ENCODE measurements around the gene CRYBA4.
A peak's percentile ranks its signal among the peaks of the same experiment; 100 is the strongest.

CRYBA4 gene

DNA sequence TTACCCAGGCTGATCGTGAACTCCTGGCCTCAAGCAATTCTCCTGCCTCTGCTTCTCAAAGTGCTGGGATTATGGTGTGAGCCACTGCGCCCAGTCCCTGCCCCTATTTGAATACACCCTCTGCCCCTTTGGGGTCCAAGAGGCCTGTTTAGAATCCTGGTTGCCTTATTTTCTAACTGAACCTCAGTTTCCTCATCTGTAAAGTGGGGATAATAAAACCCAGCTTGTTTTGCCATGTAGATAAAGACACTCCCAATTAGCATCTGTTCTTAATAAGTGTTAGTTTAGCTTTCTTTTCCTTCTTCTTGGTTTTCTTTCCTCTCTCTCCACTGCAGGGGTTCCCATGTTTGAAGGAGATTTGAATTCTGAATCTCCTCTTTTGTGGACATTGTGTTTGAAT, 40.4 kb downstream of the CRYBA4 start:
- no peak for DNase-seq

DNA sequence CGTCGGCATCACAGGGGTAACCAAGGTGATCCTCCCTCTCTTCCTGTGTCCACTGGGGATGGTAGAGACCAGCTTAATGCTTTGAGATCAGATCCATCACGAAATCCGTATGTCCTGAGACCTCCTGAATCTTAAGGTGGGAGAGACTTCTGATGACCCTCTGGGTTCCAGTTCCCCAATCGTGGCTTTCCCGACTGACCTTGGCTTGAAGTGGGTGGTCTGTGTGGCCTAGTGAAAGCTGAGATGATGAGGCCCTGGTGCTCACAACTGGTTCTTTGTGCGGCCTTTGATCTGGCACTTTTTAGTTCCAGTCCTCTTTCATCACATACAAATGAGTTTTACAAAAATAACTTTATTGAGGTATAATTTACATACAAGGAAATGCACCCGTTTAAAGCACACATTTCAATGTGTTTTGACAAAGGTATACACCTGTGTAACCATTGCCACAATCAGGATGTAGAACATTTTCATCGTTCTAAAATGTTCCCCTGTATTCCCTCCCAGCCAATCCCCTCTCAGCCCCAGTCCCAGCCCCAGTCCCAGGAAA, 41.7 kb downstream of the CRYBA4 start:
- DNase-seq: no peak

DNA sequence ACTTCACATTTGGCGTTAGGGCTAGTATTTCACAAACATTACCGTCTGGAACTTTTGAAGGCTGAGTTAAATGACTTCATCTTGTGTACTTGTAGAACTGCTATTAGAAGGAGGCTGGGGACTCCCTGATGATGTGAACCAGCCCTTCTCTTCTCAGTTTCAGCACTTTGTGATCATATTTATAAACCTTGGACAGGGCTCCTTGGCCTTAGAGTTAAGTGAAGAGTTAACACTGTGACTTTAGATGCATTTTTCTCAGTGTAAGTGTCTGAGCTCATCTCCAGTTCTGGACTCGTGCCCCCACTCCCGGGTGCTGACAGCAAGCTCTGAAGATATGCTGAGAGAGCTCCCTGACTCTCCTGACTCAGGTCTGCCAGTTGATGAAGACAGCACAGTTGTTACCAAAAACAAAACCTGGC, 44.1 kb downstream of the CRYBA4 start:
- DNase-seq: no peak

DNA sequence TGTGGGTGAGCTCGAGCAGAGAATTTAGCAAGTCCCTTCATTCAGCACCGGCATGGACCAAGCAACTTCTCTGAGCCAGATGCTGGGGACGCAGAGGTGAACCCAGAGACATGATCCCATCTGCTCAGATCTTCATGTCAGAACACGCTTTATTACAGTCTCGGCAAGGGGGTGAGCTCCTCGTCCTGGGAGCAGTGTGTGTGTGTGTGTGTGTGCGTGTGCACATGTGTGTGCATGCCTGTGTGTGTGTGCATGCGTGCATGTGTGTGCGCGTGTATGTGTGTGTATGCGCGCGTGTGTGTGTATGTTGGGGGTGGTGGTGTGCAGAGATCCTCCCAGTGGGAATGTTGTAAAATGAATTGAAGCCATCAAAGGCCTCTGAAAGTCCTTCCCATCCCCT, 45.4 kb downstream of the CRYBA4 start:
- DNase-seq: no peak

DNA sequence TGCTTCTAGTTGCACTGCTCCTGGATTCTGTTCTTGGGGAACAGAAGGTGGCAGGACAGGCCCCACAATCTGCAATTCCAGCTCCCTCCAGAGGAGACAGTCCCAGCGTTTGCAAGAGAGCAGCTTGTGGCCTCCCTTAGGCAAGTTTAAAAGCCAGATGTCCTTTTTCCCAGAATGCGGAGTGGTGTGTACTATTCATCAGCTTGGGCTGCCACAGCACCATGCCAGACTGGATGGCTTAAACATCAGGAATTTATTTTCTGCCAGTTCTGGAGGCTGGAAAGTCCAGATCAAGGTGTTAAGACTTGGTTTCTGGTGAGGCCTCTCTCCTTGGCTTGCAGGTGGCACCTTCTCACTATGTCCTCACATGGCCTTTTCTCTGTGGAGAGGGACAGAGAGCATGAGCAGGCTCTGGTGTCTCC, 47.3 kb downstream of the CRYBA4 start:
- DNase-seq: peak; percentile 32

DNA sequence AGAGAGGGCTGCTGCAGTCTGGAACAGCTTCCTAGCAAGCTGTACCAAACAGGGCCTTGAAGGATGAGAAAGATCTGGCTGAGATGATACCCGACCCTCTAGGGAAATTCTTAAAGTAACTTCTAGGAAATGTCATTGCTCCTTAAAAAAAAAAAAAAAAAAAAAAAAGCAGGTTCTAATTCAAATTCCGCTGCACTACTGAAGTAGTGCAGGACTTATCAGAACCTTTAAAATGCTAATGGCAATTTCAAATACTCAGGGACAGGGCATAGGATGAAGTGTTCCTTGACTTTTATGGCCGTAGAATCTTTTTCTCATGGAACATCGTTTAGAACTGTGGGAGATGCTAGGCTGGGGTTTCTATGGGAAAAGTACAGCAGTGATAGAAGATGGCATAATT, 48.7 kb downstream of the CRYBA4 start:
- DNase-seq: no peak

DNA sequence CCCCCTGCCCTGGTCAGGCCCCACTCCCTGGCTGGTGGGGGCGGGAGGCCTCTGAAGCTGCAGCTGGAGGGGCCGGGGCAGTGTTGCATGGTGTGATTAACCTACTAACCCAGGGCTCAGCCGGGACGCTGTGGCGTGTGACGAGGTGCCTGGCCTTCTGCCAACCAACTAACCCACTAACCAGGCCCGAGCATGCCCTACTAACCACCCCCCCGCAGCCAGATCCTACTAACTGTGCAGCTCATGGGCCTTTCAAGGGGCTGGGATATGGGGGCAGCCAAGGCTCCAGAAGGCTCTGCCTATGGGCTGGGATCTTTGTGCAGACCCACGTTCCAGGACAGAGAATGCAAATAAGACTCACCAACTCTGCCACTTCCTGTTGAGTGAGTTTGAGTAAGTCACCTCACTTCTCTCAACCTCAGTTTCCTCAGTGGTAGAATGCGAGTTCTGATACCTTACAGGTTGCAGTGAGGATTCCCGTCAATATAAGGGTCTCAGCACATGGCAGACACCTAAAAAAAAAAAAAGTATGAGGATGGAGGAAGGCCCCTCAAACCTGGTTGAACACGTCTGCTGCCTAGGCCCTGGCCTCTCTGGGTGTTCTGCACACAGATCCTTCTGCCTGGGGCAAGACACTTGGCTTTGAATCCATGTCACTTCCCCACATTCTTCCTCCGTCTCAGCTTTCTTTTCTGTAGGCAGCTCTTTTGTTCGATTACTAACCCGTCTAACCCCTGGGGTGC, 49.7 kb downstream of the CRYBA4 start:
- peak; percentile 80 for DNase-seq

DNA sequence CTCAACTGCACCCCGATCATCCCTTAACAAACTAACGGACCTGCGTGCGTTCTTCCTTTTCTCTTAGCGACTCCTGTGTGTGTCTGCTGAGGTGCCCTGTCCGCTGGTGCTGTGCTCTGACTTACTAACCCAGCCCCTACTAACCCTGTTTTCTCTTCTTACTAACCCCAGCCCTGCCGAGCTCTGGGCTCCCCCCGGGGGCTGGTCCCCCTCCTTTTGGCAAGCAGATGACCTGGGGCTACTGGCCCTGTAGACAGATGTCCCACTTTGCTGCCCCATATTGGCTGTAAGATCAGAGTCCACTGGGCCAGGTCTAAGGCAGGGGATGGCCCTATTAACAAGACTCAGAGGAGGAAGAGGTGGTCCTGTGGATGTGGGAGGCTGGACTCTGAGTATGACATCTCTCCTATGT, 50.3 kb downstream of the CRYBA4 start:
- DNase-seq: peak; percentile 30

DNA sequence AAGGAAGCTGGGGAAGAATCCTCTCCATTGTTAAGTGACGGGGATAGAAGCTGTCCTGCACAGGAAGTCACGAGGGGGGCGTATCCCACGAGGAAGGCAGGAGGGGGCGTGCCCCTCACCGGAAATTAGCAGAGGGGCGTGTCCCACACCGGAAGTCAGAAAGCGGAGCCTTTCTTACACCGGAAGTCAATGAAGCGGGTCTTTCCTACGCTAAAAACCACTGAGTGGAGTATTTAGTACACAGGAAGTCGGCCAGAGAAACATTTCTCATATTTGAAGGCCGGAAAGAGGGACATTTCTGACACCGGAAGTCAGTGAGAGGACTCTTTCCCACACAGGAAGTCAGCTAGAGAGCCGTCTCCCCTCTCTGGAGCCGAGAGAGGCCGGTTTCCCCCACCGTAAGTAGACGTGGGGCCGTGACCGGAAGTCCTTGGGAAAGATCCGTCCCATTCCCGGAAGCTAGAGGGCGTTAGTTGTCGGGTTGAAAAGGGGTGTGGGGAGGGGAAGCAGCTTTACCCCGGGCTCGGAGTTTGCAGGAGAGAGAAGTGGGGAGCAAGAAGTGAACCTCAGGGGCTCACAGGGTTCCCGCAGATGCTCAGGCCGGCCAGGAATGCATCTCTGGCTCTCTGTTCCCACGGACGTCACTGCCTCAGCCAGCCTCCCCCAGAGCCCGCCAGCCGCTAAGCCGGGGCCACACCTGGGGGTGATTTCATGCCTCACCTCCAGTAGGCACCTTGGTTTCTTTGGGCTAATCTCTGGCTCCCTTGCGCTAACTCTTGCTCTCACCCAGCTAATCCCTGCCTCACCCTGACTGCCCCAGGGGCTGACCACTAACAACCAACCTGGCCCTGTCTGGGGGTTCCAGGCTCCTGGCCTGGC, 51.1 kb downstream of the CRYBA4 start:
- peak; percentile 94 for DNase-seq

DNA sequence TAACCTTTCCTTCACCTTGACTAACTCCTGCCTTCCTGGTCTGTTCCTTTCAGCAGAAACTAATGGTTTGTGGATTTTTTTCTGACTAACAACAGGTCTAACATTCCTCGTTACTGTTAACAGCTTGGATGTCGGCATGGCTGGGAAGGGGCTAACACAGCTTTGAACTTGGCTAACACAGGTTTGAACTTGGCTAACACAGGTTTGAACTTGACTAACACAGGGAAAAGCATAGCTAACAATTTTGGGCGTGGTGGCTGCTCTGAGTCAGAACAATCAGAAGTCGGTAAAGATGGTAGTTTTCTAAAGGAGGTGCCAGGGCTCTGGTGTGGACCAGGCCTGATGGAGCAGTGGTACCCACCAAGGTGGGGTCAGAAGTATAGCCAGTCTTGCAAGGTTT, 51.7 kb downstream of the CRYBA4 start:
- peak; percentile 56 for DNase-seq

DNA sequence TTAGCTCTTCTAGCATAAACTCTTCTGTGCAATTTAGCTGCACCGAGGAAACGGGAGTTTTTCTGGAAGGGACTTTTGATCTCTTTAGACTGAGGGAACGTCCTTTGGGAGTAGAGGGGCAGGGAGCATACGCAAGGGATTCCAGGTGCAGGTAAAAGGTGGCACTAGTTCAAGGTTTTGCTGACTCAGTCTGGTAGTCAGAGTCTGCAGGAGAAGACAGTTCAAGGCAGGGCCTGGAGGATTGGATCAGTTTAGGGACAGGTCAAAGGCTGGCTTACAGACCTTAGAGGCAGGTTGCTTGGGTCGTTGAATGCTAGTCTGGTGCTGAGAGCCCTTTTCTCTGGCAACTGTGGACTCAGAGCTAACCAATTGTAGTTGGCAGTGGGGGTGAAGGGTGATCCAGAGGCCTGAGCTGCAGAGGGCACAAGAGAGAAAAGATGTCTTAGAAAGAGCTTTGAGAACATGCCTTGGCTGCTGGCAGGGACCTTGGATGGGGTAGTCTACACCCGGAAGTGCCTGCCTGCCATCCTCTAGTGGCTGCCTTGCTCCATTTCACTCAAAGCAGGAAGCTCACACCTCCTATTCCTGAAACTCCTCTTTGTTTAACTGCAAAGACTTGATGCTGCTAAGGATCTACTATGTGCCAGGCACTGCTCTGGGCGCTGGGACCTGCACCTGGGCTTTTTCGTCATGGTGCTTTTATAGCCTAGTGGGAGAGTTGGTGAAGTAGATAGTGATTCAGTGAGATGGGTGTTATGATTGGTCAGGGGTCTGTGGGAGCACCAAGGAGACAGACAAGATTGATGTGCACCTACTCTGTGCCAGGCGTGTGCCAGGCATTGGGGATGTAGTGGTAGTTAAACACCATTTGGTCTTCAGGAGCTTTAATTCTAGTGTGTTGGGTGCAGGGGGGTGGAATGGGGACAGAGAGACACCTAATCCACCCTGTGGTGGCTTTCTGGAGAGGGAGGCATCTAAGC, 52.7 kb downstream of the CRYBA4 start:
- DNase-seq: peak; percentile 43

DNA sequence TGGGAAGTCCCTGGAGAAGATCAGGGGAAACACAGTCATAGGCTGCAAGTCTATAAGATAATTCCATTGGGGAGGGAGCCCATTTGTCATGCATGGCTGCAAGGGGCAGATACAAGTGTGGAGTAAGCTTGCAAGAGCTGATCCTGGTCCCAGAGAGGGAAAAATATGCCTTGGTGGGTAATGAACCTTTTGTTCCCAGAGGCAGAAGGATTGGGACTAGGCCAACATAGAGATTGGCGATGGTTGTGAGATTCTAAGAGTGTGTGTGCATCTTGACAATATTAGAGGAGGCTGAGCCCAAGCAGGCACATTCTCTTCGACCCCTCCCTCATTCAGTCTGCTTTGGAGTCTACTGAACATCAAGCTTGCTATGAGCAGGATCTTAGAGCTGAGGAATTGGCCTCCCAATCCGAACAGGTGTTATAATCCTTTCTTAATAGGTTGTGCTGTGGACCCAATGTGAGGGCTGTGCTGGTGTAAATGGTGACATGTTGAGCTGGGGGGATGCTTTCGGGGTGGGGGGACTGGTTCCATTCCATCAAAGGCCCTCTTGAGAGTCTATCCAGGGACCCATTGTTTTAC, 54.0 kb downstream of the CRYBA4 start:
- DNase-seq: no peak

DNA sequence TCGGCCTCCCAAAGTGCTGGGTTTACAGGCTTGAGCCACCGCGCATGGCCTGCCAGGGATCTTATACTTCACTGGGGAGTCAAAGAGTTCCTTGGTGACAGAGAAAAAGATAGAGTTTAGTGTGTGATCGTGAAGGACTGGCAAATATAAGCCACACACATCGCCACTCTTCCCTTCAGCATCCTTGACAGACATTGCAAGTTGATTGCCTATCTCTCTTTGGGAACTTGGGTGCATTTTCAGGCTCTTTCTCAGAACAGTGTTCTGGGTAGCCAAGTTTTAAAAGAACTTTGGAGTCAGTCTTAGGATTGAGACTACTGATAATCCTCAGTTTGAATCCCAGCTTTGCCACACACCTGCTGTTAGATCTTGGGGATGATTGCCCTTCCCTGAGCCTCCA, 55.5 kb downstream of the CRYBA4 start:
- no peak for DNase-seq

DNA sequence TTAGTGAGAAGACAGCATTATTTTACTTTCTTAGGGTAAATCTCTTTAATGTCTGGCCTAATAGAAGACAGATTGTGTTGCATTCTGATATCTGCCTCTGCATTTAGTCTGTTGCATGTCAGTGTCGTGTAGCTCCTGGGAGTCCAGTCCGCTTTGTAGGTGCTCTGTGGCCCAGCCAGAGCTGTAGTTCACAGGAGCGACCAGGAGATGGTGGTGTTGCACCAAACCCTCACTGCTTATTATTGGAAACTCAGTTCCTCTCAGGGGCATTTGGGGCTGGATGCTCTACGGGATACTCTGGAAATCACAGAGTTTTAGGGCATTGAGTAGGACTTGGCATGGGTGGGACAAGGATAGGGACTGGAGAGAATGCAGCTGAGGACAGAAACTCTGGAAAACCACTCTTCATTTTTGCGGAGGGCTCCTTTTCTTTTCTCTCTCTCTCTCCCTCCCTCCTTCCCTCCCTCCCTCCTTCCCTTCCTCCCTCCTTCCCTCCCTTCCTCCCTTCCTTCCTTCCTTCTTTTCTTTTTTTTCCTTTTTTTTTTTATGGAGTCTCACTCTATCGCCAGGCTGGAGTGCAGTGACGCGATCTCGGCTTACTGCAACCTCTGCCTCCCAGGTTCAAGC, 57.4 kb downstream of the CRYBA4 start:
- DNase-seq: peak; percentile 76
